ENCODE data around the gene ADNP2. TPM values are rescaled to one million over a fixed set of nuclear protein-coding genes. Genes with fewer than 3 reads are reported as not detected.

ADNP2 gene
- total RNA-seq, 1 donor from 2014 or later: 14.2 TPM

- DNase-seq (no peak), ATAC-seq (no peak)
- H3K36me3 ChIP-seq: peaks cover 37% of the 10 kb centered on the region
- no peaks in the 10 kb centered on the region for H3K27me3 ChIP-seq
- intact Hi-C loops (cut with DNase I): no loop called here
- TF ChIP-seq CTCF (IDR thresholded peaks at IDR 0.05): no peak
- H3K27ac ChIP-seq: no peak overlapping the region
- no peak overlapping the region for H3K4me3 ChIP-seq
- H3K9me3 ChIP-seq: no peaks in the 10 kb centered on the region
- H3K4me1 ChIP-seq: no peaks in the 10 kb centered on the region
Measured at GRCh38 chr18:80132180-80132812, 23.2 kb downstream of the ADNP2 start.

GRCh38 chr18:80133124-80133523 lies 24.1 kb downstream of the ADNP2 start:
- Histone ChIP-seq H3K36me3 (peaks cover 45% of the 10 kb centered on the region), H3K27me3 (no peaks in the 10 kb centered on the region), H3K4me1 (no peaks in the 10 kb centered on the region), H3K9me3 (no peaks in the 10 kb centered on the region), H3K4me3 (no peak overlapping the region), H3K27ac (no peak overlapping the region)
- no peak for ATAC-seq
- no peak for DNase-seq
- intact Hi-C loops (cut with DNase I): no loop called here
- TF ChIP-seq CTCF (IDR thresholded peaks at IDR 0.05): no peak

- intact Hi-C loops (cut with DNase I): no loop called here
- H3K27me3 ChIP-seq: no peaks in the 10 kb centered on the region
- ATAC-seq (no peak), DNase-seq (no peak)
- no peaks in the 10 kb centered on the region for H3K9me3 ChIP-seq
- H3K36me3 ChIP-seq: peaks cover 60% of the 10 kb centered on the region
- no peaks in the 10 kb centered on the region for H3K4me1 ChIP-seq
- no peak overlapping the region for H3K4me3 ChIP-seq
- TF ChIP-seq CTCF (IDR thresholded peaks at IDR 0.05): no peak
- no peak overlapping the region for H3K27ac ChIP-seq
Measured at GRCh38 chr18:80135136-80135535, 26.1 kb downstream of the ADNP2 start.

- Histone ChIP-seq H3K36me3 (peaks cover 60% of the 10 kb centered on the region), H3K4me1 (no peaks in the 10 kb centered on the region), H3K9me3 (no peaks in the 10 kb centered on the region), H3K27me3 (no peaks in the 10 kb centered on the region), H3K27ac (no peak overlapping the region), H3K4me3 (no peak overlapping the region)
- intact Hi-C loops (cut with DNase I): no loop called here
- no peak for DNase-seq
- no peak for TF ChIP-seq CTCF (IDR thresholded peaks at IDR 0.05)
- no peak for ATAC-seq
Measured at GRCh38 chr18:80136679-80137078, 27.6 kb downstream of the ADNP2 start.

GRCh38 chr18:80137137-80137536 lies 28.1 kb downstream of the ADNP2 start:
- no peaks in the 10 kb centered on the region for H3K27me3 ChIP-seq

More at GRCh38 chr18:80137137-80137536, 28.1 kb downstream of the ADNP2 start:
- H3K36me3 ChIP-seq: peaks cover 60% of the 10 kb centered on the region
- no peaks in the 10 kb centered on the region for H3K4me1 ChIP-seq
- H3K9me3 ChIP-seq: no peaks in the 10 kb centered on the region
- no peak overlapping the region for H3K27ac ChIP-seq
- ATAC-seq (no peak), DNase-seq (no peak)
- intact Hi-C loops (cut with DNase I): no loop called here
- no peak for TF ChIP-seq CTCF (IDR thresholded peaks at IDR 0.05)
- H3K4me3 ChIP-seq: no peak overlapping the region

Measured in upper lobe of right lung (tissue), 1 donor.